Bronchial epithelial cell (primary cell): ENCODE results near the gene POLD1. TPM values are rescaled to one million over a fixed set of nuclear protein-coding genes. Genes with fewer than 3 reads are reported as not detected.
"Not testable (repeated sequence)": the region's sequence is repeated elsewhere in the genome, so short reads cannot be mapped to it uniquely, and the experiment has no call there.

ENCODE experiments used
- DNase-seq: peaks from one replicate; pipeline ENCODE4 v3.0.0-alpha.2; 2010; ENCODE audit warnings: low read depth
- FAIRE-seq: peaks from 2 replicates; lab custom pipeline; 2011; peaks lifted over from hg19 to GRCh38; lab: Jason Lieb, UNC
- H3K27me3 ChIP-seq: 2 replicates; pipeline ENCODE4 v1.5.1; 2011; ENCODE audit warnings: low read length; ENCODE audit not compliant: control insufficient read depth, insufficient read depth
- H3K36me3 ChIP-seq: 2 replicates; pipeline ENCODE4 v1.5.1; 2011; ENCODE audit warnings: low read length; ENCODE audit not compliant: control insufficient read depth, insufficient read depth
- H3K4me3 ChIP-seq: 2 replicates; pipeline ENCODE4 v1.5.1; 2011; ENCODE audit warnings: mild to moderate bottlenecking, low read depth, low read length, control low read depth
- CTCF ChIP-seq: IDR thresholded peaks from 2 replicates; pipeline ENCODE4 v1.5.1; 2011; ENCODE audit warnings: mild to moderate bottlenecking, moderate library complexity, low read length, control low read depth, inconsistent platforms; ENCODE audit not compliant: insufficient read depth, severe bottlenecking
- total RNA-seq: library from RNA; depleted of rRNA; stranded (reverse); fragments of >200 nt; gene quantifications from 2 replicates; pipeline ENCODE4 v1.2.1, GENCODE V29; 2014

Gene POLD1
- total RNA-seq, 1 donor from 2014 or later, result 28.4 TPM

GRCh38 chr19:50381881-50382729, 2.0 kb upstream of the POLD1 start:
- peaks cover 37% of the 10 kb centered on the region for H3K36me3 ChIP-seq
- FAIRE-seq, result no peak
- no peak overlapping the region for H3K4me3 ChIP-seq
- TF ChIP-seq CTCF, result no peak
- DNase-seq, result no peak
- H3K27me3 ChIP-seq, result no peaks in the 10 kb centered on the region

GRCh38 chr19:50383001-50383851, 921 bp upstream of the POLD1 start:
- no peak for TF ChIP-seq CTCF
- H3K4me3 ChIP-seq, result peak overlapping the region; percentile 62
- FAIRE-seq, result no peak

GRCh38 chr19:50384685-50385535, 763 bp downstream of the POLD1 start:
- H3K27me3 ChIP-seq, result no peaks in the 10 kb centered on the region
- TF ChIP-seq CTCF, result no peak
- H3K36me3 ChIP-seq, result peaks cover 15% of the 10 kb centered on the region
- FAIRE-seq (no peak), DNase-seq (peak; percentile 27)
- H3K4me3 ChIP-seq, result peak overlapping the region; percentile 62

More at GRCh38 chr19:50383001-50383851, 921 bp upstream of the POLD1 start:
- Histone ChIP-seq H3K27me3 (no peaks in the 10 kb centered on the region), H3K36me3 (peaks cover 27% of the 10 kb centered on the region)
- DNase-seq, result no peak

- H3K27me3 ChIP-seq, result no peaks in the 10 kb centered on the region
- no peak for FAIRE-seq
- no peak for TF ChIP-seq CTCF
- DNase-seq, result peak; percentile 51
- H3K4me3 ChIP-seq, result no peak overlapping the region
- H3K36me3 ChIP-seq, result peaks cover under 1% of the 10 kb centered on the region
Observed at GRCh38 chr19:50387176-50387867, 3.2 kb downstream of the POLD1 start.

GRCh38 chr19:50387868-50388245, 3.7 kb downstream of the POLD1 start:
- no peak overlapping the region for H3K4me3 ChIP-seq
- no peak for TF ChIP-seq CTCF
- FAIRE-seq (no peak), DNase-seq (no peak)
- no peaks in the 10 kb centered on the region for H3K27me3 ChIP-seq
- H3K36me3 ChIP-seq, result no peaks in the 10 kb centered on the region

- DNase-seq, H3K4me3 ChIP-seq, H3K36me3 ChIP-seq, FAIRE-seq, H3K27me3 ChIP-seq: not testable (repeated sequence)
Observed at GRCh38 chr19:50390295-50390694, 6.1 kb downstream of the POLD1 start.

GRCh38 chr19:50390952-50391351, 6.8 kb downstream of the POLD1 start:
- not testable (repeated sequence) for H3K4me3 ChIP-seq, DNase-seq, H3K27me3 ChIP-seq, FAIRE-seq, H3K36me3 ChIP-seq
